ENCODE results near the gene KRT73.
A peak's percentile ranks its signal among the peaks of the same experiment; 100 is the strongest.
"Not testable (repeated sequence)": the region's sequence is repeated elsewhere in the genome, so short reads cannot be mapped to it uniquely, and the experiment has no call there.

KRT73 gene

GRCh38 chr12:52600071-52600470, 18.3 kb downstream of the KRT73 start:
- DNase-seq: no peak

DNA sequence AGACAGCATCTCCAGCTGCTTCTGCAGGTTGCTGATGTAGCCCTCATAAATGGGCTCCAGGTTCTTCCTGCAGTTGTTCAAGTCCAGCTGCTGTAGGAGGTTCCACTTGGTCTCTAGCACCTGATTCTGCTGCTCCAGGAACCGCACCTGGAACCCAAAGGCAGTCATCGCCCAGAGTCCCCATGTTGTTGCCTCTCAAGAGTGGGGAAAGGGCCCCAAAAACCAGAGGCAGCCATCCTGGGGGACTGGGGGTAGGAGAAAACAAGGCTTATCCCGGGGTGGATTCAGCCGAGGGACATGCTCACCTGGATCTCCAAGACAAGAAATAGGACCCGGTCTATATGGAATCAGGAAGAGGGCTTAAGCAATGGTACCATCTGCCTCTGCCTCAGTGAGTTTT, 19.4 kb downstream of the KRT73 start:
- no peak for DNase-seq

DNA sequence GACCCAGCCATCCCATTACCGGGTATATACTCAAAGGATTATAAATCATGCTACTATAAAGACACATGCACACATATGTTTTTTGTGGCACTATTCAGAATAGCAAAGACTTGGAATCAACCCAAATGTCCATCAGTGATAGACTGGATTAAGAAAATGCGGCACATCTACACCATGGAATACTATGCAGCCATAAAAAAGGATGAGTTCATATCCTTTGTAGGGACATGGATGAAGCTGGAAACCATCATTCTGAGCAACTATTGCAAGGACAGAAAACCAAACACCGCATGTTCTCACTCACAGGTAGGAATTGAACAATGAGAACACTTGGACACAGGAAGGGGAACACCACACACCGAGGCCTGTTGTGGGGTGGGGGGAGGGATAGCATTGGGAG, 24.1 kb downstream of the KRT73 start:
- not testable (repeated sequence) for DNase-seq

GRCh38 chr12:52591521-52591920, 26.8 kb downstream of the KRT73 start:
- DNase-seq: no peak

DNA sequence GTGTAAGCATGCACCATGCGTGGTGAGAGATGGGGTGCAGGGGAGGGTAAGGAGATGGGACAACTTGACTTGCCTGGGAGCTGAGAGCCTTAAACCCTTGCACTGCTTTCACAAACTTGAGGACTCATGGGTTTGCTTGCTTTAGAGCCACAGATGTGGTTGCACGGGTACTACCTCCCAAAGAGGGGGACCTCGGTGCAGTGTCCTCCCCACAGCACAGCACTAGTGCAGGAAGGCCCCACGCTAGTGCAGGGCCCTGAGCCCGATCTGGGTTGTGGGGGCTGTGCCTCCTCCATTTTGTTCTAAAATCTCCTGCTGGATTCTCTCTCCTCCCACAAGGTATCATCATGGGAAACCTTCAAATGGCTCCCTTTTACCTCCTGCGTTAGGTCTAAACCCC, 28.3 kb downstream of the KRT73 start:
- DNase-seq: no peak

DNA sequence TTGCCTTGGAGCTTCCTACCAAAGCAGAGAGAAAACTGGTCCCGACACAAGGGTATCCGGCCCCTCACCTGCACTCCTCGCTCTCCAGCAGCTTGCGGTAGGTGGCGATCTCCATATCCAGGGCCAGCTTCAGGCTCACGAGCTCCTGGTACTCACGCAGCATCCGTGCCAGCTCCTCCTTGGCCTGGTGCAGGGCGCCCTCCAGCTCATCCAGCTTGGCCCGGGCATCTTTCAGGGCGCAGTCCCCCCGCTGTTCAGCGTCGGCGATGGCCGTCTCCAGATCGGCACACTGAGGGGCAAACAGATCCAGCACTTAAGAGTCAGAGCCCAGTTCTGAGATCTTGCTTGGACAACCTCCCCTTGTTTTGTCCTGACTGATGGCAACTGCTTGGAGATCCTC, 30.8 kb downstream of the KRT73 start:
- DNase-seq: no peak

DNA sequence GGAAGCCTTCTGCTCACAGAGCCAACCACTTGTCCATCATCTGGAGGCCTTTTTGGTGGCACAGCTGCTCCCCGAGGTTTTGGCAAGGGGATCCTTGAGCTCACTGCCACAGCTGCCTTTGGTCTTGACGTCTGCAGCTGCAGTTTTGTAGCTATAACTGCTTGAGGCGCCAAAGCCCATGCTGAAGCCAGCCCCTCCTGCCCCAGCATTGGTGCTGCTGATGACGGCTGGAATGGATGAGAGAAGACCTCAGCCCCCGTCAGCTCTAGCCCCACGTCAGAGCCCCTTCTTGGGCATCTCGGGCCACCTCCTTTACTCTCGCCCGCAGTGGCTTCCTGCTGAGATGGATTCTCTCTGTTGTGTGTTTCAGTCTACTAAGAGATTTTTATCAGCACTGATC, 32.4 kb downstream of the KRT73 start:
- DNase-seq: no peak

DNA sequence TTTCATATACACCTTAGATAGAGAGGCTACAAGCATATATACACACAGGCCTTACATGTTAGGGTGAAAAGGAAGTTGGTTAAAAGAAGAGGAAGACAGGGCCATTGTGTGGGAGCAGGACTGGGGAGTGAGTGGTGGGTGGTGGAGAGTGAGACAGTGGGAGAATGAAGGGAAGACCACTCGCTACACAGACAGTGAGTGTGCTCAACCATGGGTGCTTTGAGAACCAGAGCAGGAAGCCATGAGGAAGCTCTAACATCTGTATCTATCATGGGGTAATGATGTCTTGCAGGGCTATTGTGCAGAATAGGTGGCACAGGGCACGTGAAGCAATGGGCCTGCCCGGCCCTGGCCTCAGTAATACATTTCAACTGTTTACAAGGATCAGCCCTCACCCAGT, 33.3 kb downstream of the KRT73 start:
- DNase-seq: no peak

DNA sequence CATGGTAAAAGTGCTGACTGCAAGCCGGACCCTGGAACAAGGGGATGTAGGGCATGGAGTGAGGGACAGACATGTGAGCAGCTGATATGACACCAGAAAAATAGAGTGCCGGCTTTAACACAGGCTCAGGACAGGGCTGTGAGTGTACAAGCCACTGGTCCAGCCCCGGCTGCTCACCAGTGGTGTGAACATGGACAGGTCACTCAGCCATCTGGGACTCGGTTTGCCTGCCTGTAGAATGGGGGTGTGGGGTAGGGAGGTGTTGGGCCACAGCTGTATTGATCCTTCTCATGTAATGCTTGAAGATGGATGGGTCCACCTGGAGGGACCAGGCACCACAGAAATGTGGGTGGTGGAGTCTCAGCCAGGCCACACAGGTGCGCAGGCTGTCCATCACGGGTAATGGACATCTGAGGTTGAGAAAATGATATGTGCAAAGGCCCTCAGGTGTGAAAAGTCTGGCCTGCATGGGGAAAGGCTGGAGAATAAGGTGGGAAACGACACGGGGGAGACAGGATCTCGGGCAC, 34.1 kb downstream of the KRT73 start:
- no peak for DNase-seq

DNA sequence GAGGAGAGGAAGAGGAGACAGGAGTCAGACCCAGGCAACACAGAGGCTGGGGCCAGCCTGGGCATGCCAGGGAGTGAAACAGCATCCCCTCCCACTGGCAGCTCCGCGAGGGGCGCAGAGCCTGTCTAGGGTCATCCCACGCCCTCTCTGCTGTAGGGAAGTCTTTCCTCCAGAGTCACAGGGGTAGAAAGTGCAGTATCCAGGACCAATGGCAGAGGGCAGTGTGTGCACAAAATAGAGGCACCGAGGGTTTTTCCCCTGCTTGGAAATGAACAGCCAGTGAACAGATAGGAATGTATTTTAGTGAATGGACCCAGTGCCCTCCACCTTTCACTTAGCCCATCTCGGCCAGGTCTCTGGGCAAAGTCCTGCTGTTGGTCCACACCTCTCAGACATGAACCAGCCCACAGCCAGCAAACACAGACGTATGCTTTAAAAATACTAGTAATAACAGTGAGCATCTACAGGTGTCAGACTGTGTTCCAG, 35.3 kb downstream of the KRT73 start:
- DNase-seq: peak; percentile 27

DNA sequence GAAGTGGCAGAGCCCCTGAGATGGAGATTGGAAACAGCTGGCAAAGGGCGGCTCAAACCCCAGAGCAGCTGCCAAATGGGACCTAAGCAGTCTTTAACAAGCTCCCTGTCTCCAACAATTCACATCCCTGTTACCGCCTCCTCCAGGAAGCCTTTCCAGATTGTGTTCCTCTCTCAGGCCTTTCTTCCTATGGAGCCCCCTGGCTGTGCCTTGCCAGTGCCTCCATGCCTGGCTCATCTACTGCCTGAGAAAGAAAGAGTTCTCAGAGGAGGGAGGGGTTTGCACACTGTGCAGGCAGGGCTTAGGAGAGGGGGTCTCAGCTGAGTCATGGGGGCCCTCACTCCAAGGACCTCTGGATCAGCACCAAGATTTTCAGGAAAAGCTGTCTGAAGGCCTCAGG, 35.9 kb downstream of the KRT73 start:
- DNase-seq: no peak

- no peak for DNase-seq
Observed at GRCh38 chr12:52581481-52581880, 36.9 kb downstream of the KRT73 start.

DNA sequence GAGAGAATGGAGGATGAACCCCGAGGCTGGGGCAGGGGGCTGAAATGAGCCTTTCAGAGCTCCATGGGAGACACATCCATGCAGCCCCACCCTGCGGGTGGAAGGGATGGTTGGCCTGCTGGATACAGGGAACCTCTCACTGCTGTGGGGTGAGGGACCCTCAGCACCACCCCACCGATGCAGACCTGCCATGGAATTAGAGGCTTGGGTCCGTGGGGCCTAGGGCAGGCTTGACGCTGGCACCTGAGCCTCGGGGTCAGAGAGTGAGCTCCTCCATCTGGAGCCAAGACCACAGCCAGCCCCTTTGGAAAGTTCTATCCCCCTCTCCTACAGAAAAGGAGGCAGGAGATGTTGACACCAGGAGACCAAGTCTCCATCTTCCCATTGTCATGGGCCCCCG, 37.3 kb downstream of the KRT73 start:
- no peak for DNase-seq

DNA sequence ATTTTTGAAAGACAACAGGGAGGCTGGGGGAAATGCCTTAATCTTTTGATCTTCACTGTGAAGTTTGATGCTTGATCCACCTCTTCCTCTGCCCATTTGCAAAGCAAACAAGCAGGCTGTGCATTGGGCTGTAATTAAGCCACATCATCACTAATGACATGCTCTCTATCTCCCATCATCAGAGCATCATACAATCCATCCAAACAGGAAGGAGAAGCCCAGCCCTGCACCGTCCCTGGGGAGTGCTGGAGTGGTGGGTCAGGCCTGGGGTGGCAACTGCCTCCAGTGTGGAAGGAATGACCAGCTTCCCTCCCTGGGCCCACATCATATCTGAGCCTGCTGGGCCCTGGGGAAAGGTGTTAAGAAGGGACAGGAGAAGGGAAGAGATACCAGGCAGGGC, 37.9 kb downstream of the KRT73 start:
- no peak for DNase-seq

- no peak for DNase-seq
Observed at GRCh38 chr12:52579468-52580465, 38.6 kb downstream of the KRT73 start.

- DNase-seq: no peak
Observed at GRCh38 chr12:52578469-52578868, 39.9 kb downstream of the KRT73 start.

DNA sequence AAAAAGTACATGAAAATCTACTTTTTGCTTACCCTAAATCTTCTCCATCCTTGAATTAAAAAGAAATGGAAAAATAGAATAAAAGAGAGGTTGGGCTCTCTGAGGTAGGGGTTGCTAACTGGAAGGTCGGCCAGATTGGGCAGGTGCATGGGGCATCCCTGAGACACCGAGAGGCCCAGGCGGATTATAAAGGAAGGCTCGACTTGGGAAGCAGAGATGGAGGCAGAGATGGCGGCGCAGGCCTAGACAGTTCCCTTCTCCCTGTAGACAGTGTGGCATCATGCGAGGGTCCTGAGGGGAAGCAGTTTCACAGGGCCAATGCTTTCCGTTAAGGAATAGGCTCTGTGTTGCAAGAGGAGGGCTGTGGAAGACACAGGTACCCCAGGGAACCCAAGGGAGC, 41.0 kb downstream of the KRT73 start:
- DNase-seq: no peak

DNA sequence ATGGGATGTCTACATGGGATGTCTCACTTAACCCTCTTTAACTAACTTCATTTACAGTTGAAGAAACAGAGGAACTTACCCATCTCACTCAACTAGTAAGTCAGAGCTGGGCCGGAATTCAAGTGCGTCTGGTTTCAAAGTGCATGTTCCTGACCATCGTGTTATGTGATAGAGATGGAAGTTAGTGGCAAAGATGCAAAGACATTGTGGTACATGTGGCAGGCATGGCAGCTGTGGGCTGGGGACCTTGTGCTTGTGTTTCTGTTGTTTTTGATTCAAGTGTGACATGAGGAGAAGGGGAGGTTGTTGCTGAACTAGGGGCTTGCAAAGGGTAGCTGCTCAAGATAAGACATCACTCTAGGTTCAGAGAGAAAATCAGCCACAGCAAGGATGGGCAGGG, 42.4 kb downstream of the KRT73 start:
- DNase-seq: no peak

GRCh38 chr12:52575256-52575655, 43.1 kb downstream of the KRT73 start:
- no peak for DNase-seq

- no peak for DNase-seq
Observed at GRCh38 chr12:52573743-52574142, 44.6 kb downstream of the KRT73 start, which contains the start of gene KRT74. Gene KRT74, minus strand, starts transcription at chr12:52573843. Its CDS starts 66 bp downstream, at chr12:52573777.

DNA sequence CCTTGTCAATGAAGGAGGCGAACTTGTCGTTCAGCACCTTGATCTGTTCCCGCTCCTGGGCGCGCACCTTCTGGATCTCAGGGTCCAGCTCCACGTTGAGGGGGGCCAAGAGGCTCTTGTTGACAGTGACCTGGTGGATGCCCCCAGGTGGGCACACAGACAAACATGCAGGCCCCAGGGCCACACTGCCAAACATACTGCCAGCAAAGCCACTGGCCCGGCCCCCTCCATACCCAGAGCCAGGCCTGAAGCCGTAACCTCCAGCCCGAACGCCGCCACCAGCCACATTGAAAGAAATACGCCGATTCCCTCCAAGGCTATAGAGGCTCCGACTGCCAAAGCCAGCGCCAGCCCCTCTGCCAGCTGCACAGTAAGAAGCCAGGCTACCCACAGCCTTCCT, 45.1 kb downstream of the KRT73 start:
- no peak for DNase-seq

DNA sequence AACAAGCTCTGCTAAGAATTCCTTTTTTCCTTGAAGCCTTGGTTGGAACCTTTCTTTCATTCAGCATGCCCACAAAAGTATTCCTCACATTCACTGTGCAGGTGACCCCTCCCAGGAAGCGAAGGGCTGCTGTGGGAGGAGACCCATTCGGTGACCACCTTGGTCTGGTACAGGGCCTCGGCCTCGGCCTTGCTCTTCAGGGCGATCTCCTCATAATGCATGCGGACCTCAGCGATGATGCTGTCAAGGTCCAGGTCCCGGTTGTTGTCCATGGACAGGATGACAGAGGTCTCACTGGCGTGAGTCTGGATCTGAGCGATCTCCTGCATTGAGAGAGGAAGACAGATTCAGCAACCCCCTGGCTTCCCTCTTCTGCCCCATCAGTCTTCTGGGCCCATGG, 47.8 kb downstream of the KRT73 start:
- DNase-seq: no peak

- DNase-seq: no peak
Observed at GRCh38 chr12:52568111-52568510, 50.2 kb downstream of the KRT73 start.

GRCh38 chr12:52566847-52567291, 51.5 kb downstream of the KRT73 start:
- DNase-seq: no peak

All from MV-4-11 (cell line).